ENCODE measurements around the gene FXR2.

The FXR2 gene

DNA sequence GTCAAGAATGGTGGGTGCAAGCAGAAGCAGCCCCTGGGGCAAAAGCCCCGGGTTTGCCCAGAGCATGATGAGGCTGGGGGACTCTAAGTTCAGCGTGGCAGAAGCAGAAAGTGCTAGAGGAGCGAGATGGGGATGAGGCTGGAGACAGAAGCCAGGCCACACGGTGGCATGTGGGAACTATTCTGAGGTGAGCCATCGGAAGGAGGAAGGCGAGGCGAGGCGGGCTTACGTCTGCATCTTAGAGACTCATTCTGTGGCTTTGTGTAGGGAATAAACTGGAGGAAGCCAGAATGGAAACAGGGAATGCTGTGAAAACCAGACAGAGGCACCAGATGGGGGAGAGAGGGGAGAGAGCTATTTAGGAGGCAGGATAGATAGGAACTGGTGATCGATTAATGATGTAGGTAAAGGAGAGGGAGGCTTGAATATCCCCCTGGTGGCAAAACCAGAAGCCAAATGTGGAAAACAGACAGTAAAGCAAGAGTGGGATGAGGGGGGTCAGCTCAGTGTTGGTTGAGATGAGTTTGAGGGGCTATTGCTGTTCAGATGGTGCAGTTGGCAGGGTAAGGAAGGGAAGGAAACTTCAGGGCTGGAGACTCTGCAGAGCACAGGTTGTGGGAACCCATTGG is 59.3 kb downstream of the FXR2 start:
- in situ Hi-C loops (cut with HindIII; ENCODE audit: low pct_ligation_motif_present, low sequenced_read_pairs) = no loop called here
- TF ChIP-seq, protein P1, sequence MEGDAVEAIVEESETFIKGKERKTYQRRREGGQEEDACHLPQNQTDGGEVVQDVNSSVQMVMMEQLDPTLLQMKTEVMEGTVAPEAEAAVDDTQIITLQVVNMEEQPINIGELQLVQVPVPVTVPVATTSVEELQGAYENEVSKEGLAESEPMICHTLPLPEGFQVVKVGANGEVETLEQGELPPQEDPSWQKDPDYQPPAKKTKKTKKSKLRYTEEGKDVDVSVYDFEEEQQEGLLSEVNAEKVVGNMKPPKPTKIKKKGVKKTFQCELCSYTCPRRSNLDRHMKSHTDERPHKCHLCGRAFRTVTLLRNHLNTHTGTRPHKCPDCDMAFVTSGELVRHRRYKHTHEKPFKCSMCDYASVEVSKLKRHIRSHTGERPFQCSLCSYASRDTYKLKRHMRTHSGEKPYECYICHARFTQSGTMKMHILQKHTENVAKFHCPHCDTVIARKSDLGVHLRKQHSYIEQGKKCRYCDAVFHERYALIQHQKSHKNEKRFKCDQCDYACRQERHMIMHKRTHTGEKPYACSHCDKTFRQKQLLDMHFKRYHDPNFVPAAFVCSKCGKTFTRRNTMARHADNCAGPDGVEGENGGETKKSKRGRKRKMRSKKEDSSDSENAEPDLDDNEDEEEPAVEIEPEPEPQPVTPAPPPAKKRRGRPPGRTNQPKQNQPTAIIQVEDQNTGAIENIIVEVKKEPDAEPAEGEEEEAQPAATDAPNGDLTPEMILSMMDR (IDR thresholded peaks at IDR 0.05; ENCODE audit: low read depth, low read length, missing control alignments) = peak; percentile 25
- H3K36me3 ChIP-seq (replicated peaks) = no peaks in the 10 kb centered on the region
- H3K27me3 ChIP-seq (replicated peaks) = no peaks in the 10 kb centered on the region
- no peak overlapping the region for H3K27ac ChIP-seq
- DNase-seq = no peak
- no peak overlapping the region for H3K4me3 ChIP-seq (ENCODE audit: low read depth, low read length)

- TF ChIP-seq, protein P1 (IDR thresholded peaks at IDR 0.05; ENCODE audit: low read depth, low read length, missing control alignments) = no peak
- H3K36me3 ChIP-seq (replicated peaks) = no peaks in the 10 kb centered on the region
- H3K4me3 ChIP-seq (ENCODE audit: low read depth, low read length) = no peak overlapping the region
- no peak for DNase-seq
- no peak overlapping the region for H3K27ac ChIP-seq
- no peaks in the 10 kb centered on the region for H3K27me3 ChIP-seq (replicated peaks)
- in situ Hi-C loops (cut with HindIII; ENCODE audit: low pct_ligation_motif_present, low sequenced_read_pairs) = no loop called here
These were observed 61.3 kb downstream of the FXR2 start for GRCh38 chr17:7553356-7553755.

DNA sequence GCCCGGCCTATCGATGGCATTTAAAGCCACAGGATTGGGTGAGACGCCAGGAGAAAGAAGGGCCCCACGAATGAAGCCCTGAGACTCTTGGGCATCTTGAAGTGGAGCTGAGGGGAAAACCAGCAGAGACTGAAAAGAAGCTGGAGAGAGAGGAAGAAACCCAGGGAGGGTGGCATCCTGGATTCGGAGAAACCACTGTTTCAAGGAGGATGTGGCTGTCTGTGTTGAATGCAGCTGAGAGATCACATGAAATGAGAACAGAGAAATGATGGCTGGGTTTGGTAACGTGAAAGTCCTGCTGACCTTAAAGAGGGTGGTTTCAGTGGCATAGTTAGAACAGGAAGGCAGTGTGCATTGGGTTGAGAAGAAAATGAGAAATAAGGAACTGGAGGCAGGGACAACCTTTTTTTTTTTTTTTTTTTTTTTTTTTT is 62.1 kb downstream of the FXR2 start:
- TF ChIP-seq, protein P1 (IDR thresholded peaks at IDR 0.05; ENCODE audit: low read depth, low read length, missing control alignments) = no peak
- in situ Hi-C loops (cut with HindIII; ENCODE audit: low pct_ligation_motif_present, low sequenced_read_pairs) = no loop called here
- Histone ChIP-seq H3K4me3 (ENCODE audit: low read depth, low read length) (no peak overlapping the region), H3K27ac (no peak overlapping the region), H3K36me3 (replicated peaks) (no peaks in the 10 kb centered on the region), H3K27me3 (replicated peaks) (no peaks in the 10 kb centered on the region)
- no peak for DNase-seq

GRCh38 chr17:7551396-7551795 is 63.3 kb downstream of the FXR2 start:
- H3K27me3 ChIP-seq (replicated peaks) = no peaks in the 10 kb centered on the region
- no peak overlapping the region for H3K4me3 ChIP-seq (ENCODE audit: low read depth, low read length)
- TF ChIP-seq, protein P1 (IDR thresholded peaks at IDR 0.05; ENCODE audit: low read depth, low read length, missing control alignments) = no peak
- DNase-seq = no peak
- H3K27ac ChIP-seq = no peak overlapping the region
- no peaks in the 10 kb centered on the region for H3K36me3 ChIP-seq (replicated peaks)
- in situ Hi-C loops (cut with HindIII; ENCODE audit: low pct_ligation_motif_present, low sequenced_read_pairs) = no loop called here

- Histone ChIP-seq H3K36me3 (replicated peaks) (no peaks in the 10 kb centered on the region), H3K4me3 (ENCODE audit: low read depth, low read length) (no peak overlapping the region), H3K27ac (no peak overlapping the region), H3K27me3 (replicated peaks) (no peaks in the 10 kb centered on the region)
- no peak for DNase-seq
- TF ChIP-seq, protein P1 (IDR thresholded peaks at IDR 0.05; ENCODE audit: low read depth, low read length, missing control alignments) = no peak
- in situ Hi-C loops (cut with HindIII; ENCODE audit: low pct_ligation_motif_present, low sequenced_read_pairs) = no loop called here
These were observed 64.4 kb downstream of the FXR2 start for GRCh38 chr17:7550344-7550743.
